Activated gamma-delta T cell (primary cell): ENCODE results near the gene PKNOX1.
"Not testable (repeated sequence)": the region's sequence is repeated elsewhere in the genome, so short reads cannot be mapped to it uniquely, and the experiment has no call there.

Experiments used
- DNase-seq: peaks from one replicate; lab custom pipeline; 2025; lab: John Stamatoyannopoulos, UW
- total RNA-seq, 2 donors: gene quantifications; one replicate each; lab custom pipeline; 2026; lab: John Stamatoyannopoulos, UW

PKNOX1 gene
- 21.5 to 25.8 reads per million in 2 donors for total RNA-seq

GRCh38 chr21:42973991-42974831, at the start of gene PKNOX1:
PKNOX1 (plus strand) TSS chr21:42974562; CDS start chr21:43004382, 29,820 bp downstream.
- peak; percentile 100 for DNase-seq

GRCh38 chr21:42925114-42925926, 49.0 kb upstream of the PKNOX1 start, which contains the start of gene ERVH48-1:
ERVH48-1 (minus strand) TSS chr21:42925630; CDS start chr21:42919006, 6,624 bp downstream.
- no peak for DNase-seq

DNA sequence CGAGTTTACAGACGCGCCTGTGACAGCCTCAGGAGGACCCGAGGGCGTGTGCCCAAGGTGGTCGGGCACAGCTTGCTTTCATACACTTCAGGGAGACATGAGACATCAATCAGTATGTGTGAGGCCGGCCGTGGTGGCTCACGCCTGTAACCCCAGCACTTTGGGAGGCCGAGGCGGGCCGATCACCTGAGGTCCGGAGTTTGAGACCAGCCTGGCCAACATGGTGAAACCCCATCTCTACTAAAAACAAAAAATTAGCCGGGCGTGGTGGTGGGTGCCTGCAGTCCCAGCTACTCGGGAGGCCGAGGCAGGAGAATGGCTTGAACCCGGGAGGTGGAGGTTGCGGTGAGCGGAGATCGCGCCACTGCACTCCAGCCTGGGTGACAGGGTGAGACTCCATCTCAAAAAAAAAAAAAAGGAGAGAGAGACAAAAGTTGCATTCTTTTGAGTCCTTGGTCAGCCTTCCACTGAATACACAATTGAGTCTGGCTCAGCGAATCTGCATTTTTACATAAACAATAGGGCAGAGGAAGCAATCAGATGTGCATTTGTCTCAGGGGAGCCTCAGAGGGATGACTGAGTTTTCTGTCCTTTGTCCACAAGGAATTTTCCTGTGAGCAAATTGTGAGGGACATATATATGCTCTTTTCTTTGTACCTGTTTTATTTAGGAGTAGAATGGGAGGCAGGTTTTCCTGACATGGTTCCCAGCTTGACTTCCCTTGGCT, 46.7 kb upstream of the PKNOX1 start:
- DNase-seq, result not testable (repeated sequence)

DNA sequence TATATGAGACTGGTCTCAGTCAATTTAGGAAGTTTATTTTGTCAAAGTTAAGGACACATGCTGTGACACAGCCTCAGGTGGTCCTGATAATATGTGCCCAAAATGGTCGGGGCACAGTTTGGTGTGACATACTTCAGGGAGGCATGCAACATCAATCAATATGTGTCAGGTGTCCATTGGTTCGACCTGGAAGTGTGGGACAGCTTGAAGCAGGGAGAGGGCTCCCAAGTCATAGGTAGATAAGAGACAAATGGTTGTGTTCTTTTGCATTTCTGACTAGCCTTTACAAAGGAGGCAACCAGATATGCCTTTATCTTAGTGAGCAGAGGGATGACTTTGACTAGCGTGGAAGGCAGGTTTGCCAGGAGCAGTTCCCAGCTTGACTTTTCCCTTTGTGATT, 44.4 kb upstream of the PKNOX1 start:
- DNase-seq, result no peak

DNA sequence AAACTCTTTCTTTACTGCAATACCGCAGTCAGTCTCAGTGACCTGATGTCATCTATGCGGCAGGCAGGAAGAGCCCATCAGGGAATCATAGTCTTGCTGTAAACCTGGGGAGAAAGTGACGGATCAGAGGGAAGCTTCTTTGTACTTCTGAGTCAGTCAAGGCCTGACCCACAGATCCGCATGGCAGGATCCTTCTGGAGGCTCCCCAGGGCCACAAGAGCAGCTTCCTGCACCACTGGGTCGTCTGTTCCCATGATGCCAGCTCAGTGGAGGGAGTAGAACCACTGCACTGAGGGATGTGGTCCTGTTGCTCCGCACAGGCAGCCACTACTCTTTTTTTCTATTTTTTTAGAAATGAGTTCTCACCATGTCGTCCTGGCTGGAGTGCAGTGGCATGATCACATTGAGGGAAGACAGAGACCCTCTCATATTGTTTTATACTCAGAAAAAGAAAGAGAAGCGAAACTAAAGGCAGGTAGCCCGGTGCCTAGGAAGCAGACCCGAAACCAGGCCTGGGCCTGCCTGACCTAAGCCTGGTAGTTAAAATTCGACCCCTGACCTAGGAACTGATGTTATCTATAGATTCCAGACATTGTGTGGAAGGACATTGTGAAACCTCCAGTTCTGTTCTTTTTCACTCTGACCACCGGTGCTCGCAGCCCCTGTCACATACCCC, 42.7 kb upstream of the PKNOX1 start:
- DNase-seq, result no peak

GRCh38 chr21:42932378-42933136, 41.8 kb upstream of the PKNOX1 start:
- DNase-seq, result not testable (repeated sequence)

DNA sequence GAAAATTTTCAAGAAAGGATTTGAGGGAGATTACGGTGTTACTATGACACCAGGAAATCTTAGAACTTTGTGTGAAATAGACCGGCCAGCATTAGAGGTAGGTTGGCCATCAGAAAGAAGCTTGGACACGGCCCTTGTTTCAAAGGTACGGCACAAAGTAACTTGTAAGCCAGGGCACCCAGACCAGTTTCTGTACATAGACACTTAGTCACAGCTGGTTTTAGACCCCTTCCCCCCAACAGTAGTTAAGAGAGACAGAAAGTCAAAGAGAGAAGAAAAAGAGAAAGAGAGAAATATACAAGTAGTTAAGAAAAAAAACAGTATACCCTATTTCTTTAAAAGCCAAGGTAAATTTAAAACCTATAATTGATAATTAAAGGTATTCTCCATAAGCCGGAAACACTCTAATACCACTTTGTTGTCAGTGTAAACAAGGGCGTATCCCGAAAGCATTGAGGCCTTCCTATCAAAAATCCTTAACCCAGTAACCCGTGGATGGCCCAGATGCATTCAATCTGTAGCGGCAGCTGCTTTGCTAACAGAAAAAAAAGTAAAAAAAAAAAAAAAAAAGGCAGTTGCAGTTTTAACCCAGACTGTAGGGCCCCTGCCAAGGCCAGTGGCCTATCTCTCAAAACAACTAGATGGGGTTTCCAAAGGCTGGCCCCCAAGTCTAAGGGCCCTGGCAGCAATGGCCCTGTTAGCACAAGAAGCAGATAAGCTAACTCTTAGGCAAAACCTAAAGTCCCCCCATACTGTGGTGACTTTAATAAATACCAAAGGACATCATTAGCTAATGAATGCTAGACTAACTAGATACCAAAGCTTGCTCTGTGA, 41.0 kb upstream of the PKNOX1 start:
- DNase-seq, result not testable (repeated sequence)

DNA sequence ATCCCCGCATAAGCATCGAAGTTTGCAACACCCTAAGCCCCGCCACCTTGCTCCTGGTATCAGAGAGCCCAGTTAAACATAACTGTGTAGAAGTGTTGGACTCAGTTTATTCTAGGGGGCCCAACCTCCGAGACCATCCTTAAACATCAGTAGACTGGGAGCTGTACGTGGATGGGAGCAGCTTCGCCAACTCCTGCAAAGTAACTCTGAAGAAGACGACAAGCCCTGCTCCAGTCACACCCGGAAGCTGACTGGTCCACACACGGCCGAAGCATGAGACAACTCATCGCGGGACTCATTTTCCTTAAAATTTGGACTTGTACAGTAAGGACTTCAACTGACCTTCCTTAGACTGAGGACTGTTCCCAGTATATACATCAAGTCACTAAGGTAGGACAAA, 40.4 kb upstream of the PKNOX1 start:
- not testable (repeated sequence) for DNase-seq

GRCh38 chr21:42936360-42936759, 38.0 kb upstream of the PKNOX1 start:
- not testable (repeated sequence) for DNase-seq

DNA sequence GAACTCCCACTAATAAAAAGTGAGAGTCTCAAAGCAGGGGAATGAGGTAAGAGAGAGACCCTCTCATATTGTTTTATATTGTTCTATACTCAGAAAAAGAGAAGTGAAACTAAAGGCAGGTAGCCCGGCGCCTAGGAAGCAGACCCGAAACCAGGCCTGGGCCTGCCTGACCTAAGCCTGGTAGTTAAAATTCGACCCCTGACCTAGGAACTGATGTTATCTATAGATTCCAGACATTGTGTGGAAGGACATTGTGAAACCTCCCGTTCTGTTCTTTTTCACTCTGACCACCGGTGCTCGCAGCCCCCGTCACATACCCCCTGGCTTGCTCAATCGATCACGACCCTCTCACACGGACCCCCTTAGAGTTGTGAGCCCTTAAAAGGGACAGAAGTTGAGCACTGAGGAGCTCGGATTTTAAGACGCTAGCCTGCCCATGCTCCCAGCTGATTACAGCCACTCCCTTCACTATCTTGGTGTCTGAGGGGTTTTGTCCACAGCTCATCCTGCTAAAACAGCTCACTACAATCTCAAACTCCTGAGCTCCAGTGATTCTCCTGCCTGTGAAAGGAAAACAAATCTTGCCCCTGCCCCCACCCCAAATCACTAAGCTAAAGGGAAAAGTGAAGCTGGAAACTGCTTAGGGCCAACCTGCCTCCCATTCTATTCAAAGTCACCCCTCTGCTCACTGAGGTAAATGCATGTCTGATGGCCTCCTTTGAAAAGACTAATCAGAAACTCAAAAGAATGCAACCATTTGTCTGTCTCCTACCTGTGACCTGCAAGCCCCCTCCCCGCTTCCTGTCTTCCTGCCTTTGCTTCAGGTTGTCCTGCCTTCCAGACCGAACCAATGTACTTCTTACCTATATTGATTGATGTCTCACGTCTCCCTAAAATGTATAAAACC, 37.1 kb upstream of the PKNOX1 start:
- DNase-seq, result not testable (repeated sequence)

GRCh38 chr21:42937960-42938605, 36.3 kb upstream of the PKNOX1 start:
- no peak for DNase-seq

- DNase-seq, result not testable (repeated sequence)
Measured at GRCh38 chr21:42938606-42938995, 35.8 kb upstream of the PKNOX1 start.

DNA sequence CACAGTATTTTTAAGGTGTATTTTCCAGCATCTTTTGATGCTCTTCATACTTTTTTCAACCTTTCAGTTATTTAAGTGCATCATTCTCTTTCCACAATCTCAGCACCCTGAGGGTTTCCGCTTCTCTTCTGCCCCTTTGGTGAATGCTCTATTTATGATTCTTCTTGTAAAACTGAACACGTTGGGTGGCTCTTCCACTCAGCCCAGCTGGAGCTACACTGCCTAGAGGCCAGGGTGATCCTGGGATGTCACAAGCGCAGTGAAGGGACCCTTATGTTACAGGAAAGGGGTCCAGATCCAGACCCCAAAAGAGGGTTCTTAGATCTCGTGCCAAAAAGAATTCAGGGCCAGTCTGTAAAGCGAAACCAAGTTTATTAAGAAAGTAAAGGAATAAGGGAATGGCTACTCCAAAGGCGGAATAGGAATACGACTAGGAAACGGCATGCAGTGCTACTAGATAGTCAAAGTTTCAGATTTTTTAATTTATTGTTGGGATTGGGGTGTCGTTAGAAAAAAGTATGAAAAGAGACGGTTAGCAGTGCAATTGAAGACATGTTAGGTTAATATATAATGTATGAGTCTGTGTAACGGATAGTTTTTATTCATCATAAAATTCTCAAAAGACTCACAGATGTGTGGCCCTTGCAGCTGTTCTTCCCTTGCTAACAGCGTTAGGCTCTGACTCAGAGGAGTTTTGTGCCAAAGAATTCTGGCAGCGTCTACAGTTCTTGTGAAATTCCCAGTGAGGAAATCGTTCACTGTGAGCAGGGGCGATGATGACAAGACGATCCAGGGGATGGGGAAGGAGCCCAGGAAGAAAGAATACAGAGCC, 34.6 kb upstream of the PKNOX1 start:
- no peak for DNase-seq

GRCh38 chr21:42941696-42942085, 32.7 kb upstream of the PKNOX1 start:
- no peak for DNase-seq

- no peak for DNase-seq
Measured at GRCh38 chr21:42942244-42942643, 32.1 kb upstream of the PKNOX1 start.

GRCh38 chr21:42949094-42949755, 25.1 kb upstream of the PKNOX1 start:
- DNase-seq, result not testable (repeated sequence)

GRCh38 chr21:42951193-42951592, 23.2 kb upstream of the PKNOX1 start:
- DNase-seq, result not testable (repeated sequence)
